M059J (cell line): ENCODE results near the gene PRKCZ. TPM values are rescaled to one million over a fixed set of nuclear protein-coding genes. Genes with fewer than 3 reads are reported as not detected.
A peak's percentile ranks its signal among the peaks of the same experiment; 100 is the strongest.

Experiments used
- DNase-seq: peaks from one replicate; pipeline ENCODE4 v3.0.0-alpha.2; 2012; ENCODE audit warnings: low read depth
- total RNA-seq: library from RNA; depleted of rRNA; stranded (reverse); fragments of >200 nt; shearing (Covaris generic); gene quantifications from 2 replicates; pipeline ENCODE4 v1.2.3, GENCODE V29; 2014

Gene PRKCZ
- total RNA-seq, 1 experiment from 2014 or later, result 0.44 TPM

GRCh38 chr1:2045468-2046173 lies 4.6 kb upstream of the PRKCZ start:
- no peak for DNase-seq

- peak; percentile 30 for DNase-seq
Observed at GRCh38 chr1:2046174-2046917, 3.9 kb upstream of the PRKCZ start.

DNA sequence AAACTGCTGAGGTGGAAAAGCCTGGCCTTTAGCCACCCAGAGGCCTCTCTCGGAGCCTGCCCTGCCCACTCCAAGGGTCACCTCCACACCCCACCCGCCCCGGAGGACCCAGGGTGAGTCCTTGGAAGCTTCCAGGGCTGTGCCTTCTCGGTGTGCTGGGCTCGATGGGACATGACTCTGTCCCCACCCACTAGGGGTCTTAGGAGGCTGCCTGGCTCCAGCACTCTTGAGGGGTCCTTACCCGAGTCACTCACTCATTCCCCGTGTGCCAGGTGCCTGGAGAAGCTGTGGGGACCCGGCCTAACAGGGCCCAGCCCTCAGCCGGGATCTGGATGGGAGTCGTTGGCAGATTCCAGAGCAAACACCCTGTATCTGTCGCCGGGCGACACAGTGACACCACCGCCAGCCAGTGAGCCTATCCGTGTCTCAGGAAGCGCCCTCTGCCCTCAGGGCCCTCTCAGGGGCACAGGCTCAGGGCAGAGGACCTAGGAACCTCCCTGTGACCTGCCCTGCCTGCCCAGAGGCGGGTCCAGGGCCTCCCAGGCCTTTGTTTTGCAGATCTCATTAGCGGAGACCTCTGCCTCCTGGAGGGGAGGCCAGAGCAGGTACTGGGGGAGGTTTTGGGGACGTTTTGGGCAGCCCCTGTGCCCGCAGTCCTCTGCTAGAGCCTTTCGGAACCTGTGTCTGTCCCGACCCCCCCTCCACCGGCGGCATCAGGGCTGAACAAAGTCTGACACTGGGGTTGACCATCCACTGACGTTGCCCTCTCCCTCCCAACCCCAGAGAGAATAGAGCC lies 3.1 kb upstream of the PRKCZ start:
- DNase-seq, result no peak

DNA sequence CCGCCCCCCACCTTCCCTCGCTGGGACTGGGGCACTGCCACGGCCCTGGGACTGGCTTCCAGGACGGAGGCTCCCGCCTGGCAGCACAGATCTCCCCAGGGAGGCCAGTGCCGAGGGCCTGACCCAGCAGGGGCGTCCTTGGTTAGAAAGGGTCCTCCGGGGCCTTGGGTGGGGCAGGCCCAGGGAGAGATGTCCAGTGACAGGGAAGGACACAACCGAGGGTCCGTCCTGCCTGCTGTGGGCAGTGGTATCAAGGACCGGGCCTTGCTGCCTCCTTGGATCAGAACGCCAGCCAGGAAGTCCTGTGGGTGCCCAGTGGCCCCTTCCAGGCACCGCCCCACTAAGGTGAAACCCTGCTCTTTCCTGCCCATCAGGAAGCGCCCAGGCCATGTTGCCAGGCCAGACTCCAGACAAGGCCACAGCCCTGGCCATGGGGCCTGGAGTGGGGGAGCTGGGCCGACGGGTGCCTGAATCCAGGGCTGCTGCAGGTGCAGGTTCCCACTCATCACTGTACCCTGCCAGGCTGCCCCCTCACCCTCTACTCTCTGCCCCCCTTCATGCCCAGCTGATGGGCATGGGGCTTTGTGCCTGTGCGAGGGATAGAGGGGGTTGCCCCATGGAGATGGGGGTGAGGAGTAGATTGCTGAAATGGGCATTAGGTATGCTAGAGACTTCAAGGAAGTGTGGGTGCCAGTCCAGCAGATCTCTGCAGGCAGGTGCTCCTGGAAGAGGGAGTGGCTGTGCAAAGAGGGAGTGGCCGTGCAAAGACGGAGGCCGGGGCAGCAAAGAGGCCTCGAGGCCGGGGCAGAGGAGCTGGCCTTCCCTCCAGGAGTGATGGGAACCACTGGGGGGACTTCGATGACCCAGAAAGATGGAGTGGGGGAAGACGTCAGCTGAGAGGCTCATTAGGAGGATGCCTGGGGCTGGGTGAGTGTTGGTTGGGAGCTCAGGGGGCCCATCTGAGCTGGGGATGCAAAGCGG lies 2.2 kb upstream of the PRKCZ start:
- no peak for DNase-seq

DNA sequence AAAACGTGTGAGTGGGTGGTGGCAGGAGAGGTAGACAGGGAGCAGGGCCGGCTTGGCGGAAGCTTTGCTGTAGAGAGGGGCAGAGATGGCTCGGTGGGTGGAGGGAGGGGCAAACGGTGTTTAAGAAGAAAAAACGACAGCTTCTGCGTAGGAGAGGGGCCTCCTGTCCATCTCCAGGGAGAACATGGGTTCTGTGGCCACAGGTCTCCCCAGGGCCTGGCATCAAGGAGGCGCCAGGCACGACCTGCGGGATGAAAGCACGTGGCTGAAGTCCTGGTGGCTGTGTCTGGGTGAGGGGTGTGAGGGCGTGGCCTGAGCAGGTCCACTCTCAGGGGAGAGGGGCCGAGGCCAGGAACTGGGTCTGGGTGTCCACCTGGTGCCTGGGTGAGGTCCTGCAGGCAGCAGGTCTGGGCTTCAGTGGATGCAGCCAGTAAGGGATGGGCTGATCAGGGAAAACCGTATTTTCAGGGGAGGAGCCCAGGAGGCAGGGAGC lies 940 bp upstream of the PRKCZ start:
- DNase-seq, result no peak

DNA sequence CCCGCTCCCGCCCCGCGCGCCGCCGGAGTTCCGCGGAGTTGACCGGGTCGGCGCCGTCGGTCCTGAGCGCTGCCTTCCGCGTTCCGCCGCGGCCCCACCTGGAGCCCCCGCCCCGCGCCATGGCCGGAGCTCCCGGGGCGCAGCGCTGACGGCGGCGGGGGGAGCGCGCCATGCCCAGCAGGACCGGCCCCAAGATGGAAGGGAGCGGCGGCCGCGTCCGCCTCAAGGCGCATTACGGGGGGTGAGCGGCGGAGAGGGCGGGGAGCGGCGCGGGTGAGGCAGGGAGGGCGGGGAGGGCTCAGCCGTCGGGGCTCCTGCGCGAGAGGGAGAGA lies 216 bp downstream of the PRKCZ start:
- no peak for DNase-seq

DNA sequence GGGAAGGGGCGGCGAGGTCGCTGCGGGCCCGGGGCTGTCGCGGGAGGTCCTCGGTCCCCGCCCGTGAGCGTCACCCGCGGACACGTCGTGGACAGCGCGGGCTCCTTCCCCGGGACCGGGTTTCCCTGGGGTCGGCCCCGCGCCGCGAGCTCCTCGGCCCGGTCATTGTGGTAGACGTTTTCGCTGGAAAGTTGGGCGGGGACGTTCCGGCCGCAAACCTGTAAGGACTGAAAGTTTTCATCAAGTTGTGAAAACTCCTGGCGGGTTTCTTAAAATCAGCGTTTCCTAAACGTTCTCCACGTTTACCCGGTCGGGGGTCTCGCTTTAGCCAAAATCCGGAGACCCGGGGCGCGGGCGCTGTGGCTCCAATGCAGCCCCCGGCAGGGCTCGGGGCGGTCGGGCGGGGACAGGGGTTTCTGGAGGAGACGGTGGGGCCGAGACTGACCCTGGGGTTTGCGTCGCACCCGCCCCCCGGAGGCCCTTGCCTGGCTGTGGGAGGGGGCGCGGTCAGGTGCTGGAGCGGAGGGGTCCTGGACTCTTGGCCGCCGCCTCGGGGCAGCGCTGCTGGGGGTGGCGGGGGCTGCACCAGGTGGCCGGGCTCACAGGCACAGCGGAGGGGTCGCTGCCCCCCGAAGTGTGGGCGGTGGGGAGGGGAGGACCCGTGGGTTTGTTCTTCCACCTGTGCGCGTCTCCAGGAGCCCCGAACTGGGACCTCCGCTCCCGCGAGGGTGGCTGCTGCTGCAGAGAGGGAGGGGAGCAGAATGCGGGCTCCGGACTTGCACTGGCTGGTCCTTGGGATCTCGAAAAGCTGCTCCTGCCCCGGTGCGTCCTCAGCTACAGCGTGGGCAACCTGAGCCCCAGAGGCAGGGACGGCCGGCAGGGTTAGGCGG lies 827 bp downstream of the PRKCZ start:
- DNase-seq, result no peak

DNA sequence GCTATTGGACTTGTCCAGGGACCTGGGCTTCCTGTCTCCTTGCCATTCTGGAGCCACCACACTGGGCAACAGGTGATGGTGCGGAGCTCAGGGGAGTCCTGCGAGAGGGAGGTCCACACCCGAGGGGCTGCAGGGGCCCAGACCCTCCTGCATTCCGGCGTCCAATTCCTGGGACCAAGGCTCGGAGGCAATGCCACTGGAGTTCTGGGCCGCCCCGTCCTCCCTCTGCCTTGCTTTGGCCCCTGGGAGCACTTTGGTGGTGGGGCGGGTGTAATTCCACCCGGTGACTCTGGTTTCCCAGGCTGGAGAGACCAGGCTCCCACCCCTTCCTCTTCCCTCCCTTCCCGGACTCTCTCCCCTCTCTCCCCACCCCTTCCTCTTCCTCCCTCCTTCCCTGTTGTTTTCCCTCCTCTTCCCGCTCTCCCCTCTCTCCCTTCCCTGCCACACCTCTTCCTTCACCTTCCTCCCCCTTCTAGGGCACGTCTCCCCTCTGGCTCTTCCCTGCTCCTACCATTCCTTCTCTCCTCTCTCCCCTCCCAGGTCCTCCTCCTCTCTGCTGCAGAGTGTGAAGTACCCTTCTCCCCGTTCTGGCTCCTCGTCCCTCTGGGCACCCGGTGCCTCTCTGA lies 2.0 kb downstream of the PRKCZ start:
- no peak for DNase-seq

DNA sequence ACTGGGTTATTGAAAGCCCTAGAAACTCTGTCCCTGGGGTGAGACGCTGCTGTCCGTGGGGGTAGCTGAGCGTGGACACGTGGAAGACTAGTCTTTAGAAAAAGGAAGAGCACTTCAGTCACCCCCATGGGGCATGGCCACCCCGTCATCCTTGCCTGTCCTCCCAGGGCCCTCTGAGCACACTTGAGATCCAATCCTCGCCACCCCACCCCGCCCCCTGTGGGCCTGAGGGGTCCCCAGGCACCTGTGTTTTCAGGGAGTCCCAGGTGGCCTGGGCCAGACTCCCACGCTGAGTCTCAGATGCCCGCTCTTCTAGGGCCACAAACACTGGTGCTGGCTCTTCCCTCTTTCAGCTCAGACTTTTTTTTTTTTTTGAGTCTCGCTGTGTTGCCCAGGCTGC lies 2.5 kb downstream of the PRKCZ start:
- DNase-seq, result no peak

GRCh38 chr1:2053217-2053616 lies 3.0 kb downstream of the PRKCZ start:
- DNase-seq, result peak; percentile 13

DNA sequence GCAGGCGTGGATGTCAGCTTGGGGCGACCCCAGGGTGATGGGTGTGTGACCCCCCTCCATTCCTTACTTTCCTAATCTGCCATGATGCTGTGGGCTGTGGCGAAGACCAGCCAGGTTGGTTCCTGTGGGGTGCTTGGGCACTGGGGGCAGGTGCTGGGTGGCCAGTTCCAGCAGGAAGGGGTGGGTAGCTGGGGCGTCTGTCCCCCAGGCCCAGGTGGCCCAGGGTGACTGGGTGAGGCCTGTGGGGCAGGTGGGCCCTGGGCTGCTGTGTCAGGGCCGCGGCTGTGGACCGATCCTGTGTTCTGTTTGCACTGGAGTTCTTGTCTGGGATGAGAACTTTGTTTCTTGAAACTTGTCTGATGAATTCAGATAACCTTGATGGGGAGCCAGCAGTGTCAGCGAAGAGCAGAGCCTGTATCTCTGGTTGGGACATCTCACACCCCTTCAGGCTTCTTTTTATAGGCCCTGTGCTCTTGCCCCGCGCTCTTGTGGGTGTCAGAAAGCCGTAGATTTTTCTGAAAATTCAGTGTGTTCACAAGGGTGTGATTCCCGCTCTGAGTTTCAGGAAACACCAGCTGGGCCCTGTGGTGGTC lies 3.7 kb downstream of the PRKCZ start:
- no peak for DNase-seq

DNA sequence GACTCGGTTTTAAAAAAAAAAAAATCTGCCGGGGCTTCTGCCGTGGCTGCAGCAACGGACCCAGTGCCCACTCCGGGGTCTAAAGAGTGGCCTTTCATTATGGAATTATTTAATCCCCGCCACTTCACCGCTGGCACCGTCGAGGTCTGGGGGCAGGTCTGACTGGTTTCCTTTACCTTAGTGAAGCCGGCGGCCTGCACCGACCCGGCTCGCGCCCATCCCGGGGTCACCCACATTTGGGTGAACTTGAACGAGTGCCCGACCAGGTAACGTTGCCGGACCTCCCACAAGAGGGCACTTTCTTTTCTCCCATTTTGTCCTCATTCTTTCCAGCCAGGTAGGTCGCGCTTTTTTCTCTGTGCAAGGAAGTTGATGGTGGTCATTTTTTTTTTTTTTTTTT lies 4.3 kb downstream of the PRKCZ start:
- DNase-seq, result no peak

DNA sequence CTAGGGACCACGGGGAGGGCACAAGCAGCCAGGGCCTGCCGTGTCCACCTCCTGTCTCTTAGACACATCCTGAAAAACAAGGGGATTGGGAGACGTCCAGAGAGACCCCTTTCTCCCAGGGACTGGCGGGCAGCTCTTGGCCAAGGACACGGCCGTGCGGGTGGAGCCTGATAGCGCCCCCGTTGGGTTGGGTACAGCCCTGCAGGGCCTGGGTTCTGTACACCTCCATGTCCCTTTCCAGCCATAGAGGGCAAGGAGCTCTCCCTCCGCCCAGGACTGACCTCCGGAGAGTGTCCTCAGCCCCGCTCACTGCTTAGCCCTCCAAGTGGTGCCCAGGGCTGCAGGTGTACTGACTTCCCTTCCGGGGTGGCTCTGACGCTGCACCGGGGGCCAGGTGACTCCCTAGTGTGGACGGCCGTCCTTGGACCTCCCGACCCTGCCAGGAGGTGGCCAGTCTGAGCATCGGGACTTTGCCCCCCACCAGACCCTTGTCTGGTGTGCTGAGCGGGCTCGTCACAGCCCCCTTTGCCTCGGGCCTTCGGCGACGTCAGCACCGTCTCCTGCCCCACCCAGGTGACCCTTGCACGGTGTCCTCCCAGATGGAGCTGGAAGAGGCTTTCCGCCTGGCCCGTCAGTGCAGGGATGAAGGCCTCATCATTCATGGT lies 5.8 kb downstream of the PRKCZ start:
- DNase-seq, result no peak

DNA sequence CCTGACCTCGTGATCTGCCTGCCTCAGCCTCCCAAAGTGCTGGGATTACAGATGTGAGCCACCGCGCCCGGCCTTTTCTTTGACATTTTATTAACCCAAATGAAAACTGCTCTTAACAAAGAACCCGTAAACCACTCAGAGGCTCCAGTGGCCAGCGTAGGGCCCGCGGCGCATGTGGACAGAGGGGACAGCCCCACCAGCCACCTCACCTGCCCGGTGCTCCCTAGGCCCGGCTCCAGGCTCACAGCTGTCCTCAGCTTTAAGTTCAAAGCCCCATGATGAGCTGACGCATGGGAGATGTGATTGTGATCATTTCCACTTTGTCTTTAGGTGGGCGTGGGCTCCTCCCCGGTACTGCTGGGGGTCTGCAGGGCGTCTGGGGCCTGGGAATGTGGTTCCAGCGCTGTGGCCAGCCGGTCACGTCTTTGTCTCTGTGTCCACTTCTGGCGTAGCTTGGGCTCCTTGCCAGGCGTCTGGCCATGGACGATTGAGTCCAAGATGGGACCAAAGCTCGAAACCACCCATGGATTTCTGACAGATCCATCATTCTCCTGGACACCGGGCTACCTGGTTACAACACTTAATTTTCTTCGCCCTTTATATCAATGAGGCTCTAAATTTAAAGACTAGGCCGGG lies 6.9 kb downstream of the PRKCZ start:
- DNase-seq, result no peak

DNA sequence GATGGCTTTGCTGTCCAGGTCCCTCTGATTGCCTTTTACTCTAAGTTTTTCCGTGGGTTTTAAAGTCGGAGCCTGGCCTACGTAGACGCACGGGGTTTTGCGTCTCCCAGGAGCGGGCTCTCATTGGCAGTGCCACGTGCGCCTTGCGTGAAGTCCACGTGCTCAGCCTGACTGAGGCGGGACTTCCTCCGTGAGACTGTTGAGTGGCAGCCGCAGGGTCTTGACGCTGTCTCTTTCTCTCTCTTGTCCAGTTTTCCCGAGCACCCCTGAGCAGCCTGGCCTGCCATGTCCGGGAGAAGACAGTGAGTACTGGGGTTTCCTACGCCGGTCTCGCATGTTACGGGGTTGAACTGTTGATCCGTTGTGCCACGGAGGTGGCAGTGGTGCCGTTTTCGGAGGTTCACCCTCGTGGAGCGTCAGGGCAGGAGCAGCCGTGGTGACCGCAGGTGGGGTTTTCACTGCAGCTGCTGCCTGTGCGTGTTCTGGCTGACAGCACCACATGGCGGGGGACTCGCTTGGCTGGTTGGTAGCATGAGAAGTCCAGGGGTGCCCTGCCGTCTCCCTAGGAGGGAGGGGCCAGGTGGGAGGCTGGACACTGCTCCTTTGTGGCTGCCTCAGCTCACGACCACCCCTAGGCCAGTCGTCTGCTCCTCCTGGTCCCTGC lies 9.2 kb downstream of the PRKCZ start:
- no peak for DNase-seq

DNA sequence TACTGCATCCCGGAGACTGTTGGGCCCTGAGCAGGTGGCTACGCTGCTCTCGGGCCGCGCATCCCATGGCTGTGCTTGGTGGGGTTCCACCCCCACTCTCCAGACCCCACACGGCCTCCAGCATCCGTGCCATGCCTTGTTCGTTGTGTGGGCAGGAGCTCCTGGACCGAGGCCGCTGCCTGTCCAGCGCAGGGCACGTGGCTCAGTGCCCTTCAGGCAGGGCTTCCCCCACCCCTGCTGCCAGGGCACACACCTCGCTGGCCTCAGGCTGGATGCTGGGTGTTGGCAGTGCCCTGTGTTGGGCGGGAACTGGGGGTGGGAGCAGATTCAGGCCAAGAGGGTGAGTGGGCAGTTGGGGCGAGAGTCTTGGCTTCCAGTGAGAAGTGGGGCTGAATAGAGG lies 9.9 kb downstream of the PRKCZ start:
- no peak for DNase-seq

DNA sequence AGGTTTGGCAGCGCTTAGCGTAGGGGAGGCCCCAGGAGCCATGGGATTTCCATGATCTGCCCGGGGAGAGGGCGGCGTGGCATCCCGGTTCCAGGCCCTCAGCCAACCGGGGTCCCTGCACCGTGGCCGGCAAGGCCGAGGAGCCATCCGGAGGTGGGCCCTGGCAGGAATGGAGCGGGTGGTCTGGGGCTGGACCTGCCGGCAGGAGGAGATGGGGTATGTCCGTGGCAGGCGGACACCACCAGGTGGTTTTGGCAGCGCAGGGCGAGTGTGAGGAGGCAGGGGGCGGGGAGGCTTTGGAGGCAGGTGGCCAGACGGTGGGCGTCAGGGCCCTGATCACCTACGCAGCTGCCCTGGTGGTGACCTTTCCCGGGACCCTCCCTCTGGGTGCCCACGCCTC lies 10.3 kb downstream of the PRKCZ start:
- no peak for DNase-seq
